VCaP (cell line): ENCODE measurements around the gene CTNNA3.
A peak's percentile ranks its signal among the peaks of the same experiment; 100 is the strongest.

ENCODE experiments used
- H3K27ac ChIP-seq: fragments of 450-650 bp; 2 replicates; pipeline ENCODE4 v1.5.1; 2017
- CTCF ChIP-seq: fragments of 450-650 bp; conservative IDR thresholded peaks from 2 replicates; pipeline ENCODE4 v1.5.1; 2017; ENCODE audit warnings: mild to moderate bottlenecking, moderate library complexity

Gene CTNNA3

GRCh38 chr10:67079126-67079525 is 616.9 kb downstream of the CTNNA3 start:
- no peak for TF ChIP-seq CTCF
- H3K27ac ChIP-seq: no peak overlapping the region

GRCh38 chr10:67077376-67077775 is 618.6 kb downstream of the CTNNA3 start:
- H3K27ac ChIP-seq: no peak overlapping the region
- no peak for TF ChIP-seq CTCF

- H3K27ac ChIP-seq: peak overlapping the region; percentile 53
- TF ChIP-seq CTCF: no peak
Observed at GRCh38 chr10:67076144-67076543, 619.9 kb downstream of the CTNNA3 start.

- peak overlapping the region; percentile 53 for H3K27ac ChIP-seq
- no peak for TF ChIP-seq CTCF
Observed at GRCh38 chr10:67075491-67075971, 620.5 kb downstream of the CTNNA3 start.

GRCh38 chr10:67072654-67073053 is 623.3 kb downstream of the CTNNA3 start:
- H3K27ac ChIP-seq: no peak overlapping the region
- TF ChIP-seq CTCF: no peak

GRCh38 chr10:67050415-67050814 is 645.6 kb downstream of the CTNNA3 start:
- H3K27ac ChIP-seq: peak overlapping the region; percentile 84
- TF ChIP-seq CTCF: no peak

GRCh38 chr10:67049988-67050387 is 646.0 kb downstream of the CTNNA3 start:
- no peak for TF ChIP-seq CTCF
- peak overlapping the region; percentile 84 for H3K27ac ChIP-seq
